NCI-H1048 (cell line): ENCODE data around the gene MACROD2.

ENCODE experiments used
- DNase-seq: peaks from one replicate; lab custom pipeline; 2025; lab: John Stamatoyannopoulos, UW

MACROD2 gene

DNA sequence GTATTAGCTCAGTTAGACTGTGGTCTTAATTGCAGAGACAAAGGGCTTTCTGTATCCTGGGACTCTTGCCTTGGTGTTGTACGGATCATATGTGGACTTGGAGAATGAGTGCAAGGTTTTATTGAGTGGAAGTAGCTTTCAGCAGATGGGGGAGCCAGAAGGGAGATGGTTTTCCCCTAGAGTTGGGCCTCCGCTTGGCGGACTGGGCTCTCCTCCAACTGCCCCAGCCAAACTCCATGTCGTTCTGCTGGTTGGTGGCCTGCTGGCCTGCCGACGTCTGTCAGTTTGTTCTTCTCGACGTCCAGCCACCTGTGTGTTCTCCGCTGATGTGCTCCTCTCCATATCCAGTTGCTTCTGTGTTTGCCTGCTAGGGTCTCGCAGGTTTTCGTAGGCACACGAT is 531.6 kb downstream of the MACROD2 start:
- no peak for DNase-seq

DNA sequence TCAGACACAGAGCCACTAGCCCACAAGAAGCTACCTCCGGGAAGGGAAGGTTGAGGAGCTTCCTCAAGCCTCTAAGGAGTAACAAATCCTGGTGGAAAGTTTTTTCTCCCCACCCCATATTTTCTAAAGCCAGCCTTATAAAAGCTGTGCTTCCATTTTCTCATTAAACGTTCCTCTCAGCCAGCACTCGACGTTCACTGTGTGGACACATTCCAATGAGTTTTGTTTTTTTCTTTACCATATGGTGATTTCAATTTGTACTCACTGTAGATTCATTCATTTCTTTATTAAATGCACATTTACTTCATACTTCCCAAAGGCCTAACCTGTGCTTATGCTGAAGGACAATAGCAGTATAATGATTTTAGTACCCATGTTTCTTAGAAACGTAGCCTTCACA is 536.5 kb downstream of the MACROD2 start:
- DNase-seq, result no peak

GRCh38 chr20:14536738-14537137 is 541.4 kb downstream of the MACROD2 start:
- DNase-seq, result no peak

DNA sequence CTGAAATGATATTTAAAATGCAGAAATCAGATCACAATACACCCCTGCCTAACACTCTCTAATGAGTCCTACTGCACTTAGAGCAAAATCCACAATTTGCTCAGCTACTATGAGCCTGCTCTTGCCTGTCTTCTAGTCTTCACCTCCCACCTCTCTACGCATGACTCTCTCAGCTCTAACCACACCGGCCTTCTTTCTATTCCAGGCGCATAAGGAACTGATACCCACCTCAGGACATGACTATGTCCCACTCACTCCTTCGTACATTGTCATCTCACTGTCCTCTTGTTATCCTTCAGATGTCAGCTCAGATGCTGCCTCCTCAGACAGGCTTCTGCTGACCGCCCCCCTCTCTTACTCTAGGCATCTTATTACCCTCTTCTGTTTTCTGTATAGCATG is 543.1 kb downstream of the MACROD2 start:
- no peak for DNase-seq

DNA sequence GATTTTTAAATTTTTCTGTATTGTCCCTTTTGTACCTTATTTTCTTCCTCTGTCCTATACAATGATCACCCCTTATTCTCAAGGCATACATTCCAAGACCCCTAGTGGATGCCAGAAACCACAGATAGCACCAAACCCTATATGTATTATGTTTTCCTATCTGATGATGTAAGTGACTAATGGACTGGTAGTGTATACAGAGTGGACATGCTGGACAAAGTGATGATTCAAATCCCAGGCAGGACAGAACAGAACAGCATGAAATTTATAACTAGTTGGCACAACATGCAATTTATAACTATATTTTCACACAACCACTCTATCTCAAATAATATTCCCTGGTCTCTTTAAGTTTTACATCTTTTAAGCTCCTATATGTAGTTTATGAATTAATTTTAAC is 547.7 kb downstream of the MACROD2 start:
- no peak for DNase-seq

DNA sequence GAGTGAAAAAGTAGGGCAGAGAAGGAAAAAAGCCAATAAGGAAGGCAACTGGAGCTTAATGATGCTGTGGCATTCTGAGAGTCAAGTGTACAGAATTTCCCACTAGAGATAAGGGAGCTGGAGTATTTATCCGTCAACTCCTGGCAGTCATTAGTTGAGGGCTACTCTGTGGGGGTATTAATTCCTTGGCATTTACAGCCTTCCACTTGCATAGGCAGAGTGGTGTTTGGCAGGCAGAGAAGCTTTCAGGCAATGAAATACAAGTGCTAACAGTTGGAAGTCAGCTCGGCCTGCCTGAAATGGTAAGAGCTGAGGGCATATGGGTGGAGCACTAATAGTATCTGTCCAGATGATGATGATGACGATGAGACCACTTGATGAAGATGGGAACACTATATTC is 549.4 kb downstream of the MACROD2 start:
- DNase-seq, result no peak

- DNase-seq, result no peak
Observed at GRCh38 chr20:14550655-14551054, 555.3 kb downstream of the MACROD2 start.

DNA sequence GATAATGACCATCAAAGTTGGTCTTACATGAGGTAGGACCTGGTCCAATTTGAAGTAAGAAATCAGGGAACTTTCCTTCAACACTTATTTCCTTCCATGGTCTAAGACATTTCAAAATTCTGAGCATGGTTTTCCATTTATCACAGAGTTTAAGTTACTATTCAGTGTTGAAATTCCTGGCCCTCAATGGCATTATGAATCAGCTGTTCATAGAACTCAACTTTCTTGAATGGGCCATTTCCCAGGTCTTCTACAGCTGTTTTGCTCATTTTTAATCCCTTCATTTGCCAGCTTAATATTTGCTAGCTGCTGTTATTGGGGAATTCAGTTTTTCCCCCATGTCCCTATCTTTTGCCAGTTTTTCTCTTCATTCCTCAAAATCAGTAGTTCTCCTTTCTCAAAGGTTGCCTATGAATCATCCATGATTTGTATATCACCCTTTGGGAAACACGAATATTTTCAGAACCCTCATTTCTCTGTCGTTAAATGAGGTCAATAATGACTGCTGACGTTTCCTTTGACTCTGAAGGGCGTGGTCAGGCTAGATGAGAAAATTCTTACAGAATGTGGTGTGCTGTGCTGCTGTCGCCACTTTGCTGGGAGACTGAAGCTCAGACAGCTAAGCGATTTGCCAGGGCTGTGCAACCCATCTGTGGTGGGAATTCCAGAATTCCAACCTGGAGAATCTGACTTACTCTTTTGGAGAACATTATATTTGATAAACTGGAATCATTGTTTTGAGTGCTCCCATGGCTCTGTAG is 558.6 kb downstream of the MACROD2 start:
- DNase-seq, result no peak

GRCh38 chr20:14555676-14556075 is 560.4 kb downstream of the MACROD2 start:
- no peak for DNase-seq

- no peak for DNase-seq
Observed at GRCh38 chr20:14556206-14556605, 560.9 kb downstream of the MACROD2 start.

- no peak for DNase-seq
Observed at GRCh38 chr20:14559612-14560011, 564.3 kb downstream of the MACROD2 start.

DNA sequence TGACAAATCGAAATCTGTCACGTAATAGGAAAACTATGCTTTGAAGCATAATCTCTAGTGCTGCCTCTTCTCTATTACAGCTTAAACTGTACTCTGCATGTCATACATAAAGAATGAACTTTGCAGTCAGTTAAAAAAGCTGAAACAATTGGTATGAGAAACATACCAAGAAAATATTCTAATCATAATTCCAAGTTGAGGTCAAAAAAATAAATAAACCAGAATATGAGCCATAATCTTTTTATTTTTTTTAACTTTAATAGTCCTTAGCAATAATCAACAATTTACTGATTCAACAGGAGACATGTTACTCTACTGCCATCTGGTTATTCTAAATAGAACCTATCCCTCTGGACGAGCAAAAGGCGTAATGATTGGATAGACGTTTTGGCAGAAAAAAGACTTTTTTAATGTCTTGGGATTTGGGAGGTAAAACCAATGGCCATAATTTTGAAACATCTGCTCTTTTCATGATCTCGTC is 566.5 kb downstream of the MACROD2 start:
- DNase-seq, result no peak

DNA sequence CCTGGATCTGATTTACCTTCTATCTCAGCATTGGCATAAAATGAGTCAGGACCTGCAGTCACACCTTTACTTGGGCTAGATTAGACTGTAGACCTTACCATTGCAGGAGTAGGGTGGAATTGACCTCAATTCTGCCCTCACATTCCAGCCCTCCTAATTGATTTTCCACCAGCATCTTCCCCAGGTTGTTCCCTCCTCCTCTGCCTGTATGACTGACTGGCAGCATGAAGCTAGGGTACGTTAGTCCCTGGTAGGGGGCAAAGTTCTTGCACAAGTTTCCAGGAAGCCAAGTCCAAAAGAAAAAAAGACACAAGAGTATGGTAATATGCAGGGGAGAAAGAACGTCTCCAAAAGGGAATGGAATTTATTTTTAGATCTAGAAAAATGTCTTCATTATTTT is 567.7 kb downstream of the MACROD2 start:
- no peak for DNase-seq

DNA sequence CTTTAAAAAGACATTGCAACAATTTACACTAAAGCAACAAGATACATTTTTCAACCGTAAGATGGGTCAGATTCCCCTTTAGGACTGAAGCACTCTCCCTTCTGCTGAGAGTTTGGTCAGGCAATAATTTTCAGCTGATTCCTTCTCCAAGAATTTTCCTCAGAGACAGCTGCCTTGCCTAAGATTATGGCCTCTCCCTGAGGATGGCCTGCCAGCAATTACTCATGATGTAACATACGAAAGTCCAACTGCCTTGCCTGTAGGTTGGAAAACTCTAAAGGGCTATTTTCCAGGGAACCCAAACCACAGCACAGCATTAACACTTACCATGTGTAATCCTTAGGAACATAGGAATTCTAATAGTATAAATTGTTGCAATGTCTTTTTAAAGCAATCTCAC is 571.2 kb downstream of the MACROD2 start:
- DNase-seq, result no peak

DNA sequence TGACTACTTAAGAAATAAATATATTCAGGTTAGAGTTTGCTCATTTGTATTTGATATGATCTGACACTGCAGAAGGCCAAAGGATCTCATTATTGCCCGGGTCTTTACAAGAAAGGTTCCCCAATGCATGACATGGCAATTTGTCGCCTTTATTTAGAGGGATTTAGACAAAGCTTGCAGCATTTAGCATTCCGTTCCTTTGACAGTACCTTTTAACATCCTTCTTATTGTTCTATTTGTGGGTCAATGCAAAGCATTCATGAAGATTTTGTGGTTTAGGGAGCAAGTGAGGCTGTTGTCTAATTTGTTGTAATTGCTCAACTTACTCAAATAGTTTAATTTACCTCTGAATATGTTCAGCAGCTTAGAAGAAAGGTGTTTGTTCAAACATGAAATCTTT is 572.9 kb downstream of the MACROD2 start:
- DNase-seq, result no peak

DNA sequence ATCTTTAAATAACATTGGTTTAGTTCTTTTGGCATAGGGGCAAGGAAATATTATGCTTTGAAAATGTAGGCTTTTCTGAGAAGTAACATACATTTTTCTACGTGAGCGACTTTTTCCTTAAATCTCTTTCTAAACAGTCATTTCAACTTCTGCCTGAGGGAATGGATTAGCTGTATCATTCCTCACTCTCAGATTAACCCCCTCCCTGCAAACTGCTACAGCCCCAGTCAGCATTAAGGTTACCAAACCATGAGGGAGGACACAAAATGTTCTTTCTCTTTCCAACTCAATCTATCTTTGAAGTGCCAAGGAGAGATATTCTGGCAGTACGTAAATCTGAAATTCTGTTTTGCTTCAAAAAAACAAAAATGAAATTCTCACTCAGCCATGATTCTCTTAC is 573.4 kb downstream of the MACROD2 start:
- no peak for DNase-seq

- no peak for DNase-seq
Observed at GRCh38 chr20:14569641-14570040, 574.3 kb downstream of the MACROD2 start.

- DNase-seq, result no peak
Observed at GRCh38 chr20:14570811-14571210, 575.5 kb downstream of the MACROD2 start.

DNA sequence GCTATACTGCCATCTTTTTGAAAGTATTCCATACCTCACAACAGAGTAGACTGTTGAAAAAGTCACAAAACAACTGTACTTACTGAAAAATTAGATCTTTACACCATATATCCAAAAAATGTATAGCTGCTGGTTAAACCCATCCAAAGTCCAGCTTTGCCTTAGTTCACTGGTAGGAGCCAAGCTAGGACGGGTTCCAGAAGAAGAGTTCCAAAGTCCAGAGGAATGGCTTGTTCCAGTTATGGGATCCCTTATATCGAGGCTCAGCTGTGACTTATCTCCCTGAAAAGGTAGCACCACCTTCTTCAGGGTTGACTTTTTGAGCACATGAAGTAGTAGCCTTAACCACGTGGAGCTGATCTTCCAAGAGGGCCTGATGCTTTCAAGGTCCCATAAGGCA is 578.4 kb downstream of the MACROD2 start:
- DNase-seq, result no peak

- DNase-seq, result no peak
Observed at GRCh38 chr20:14576196-14576877, 581.0 kb downstream of the MACROD2 start.

DNA sequence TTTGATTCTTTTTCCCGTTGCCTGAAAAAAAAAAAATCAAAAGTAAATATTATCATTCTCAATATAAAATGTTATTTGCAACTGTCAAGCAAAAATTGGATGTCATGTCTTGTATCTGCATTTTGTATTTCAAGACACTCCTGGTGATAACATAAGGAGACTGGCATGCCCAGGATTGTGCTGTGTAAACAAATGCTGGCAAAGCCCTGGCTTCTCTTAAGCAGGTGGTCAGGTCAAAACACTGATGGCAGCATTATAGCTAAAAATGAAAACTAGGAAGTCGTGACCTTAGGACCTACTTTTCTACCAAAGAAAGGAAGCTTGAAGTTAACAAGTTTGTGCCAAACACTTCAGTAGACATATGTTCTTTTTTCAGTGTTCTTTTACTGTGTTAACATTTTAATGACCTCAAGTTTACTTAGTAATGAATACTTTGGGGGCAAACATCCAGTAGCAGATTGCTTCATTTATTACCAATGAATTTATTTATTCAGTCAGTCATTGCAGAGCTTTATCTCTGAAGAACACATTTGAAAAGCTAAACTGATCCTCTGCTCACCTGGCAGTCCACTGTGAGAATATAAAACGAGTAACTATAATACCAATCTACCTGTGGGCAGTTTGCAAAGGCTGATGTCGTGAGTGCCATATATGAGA is 585.2 kb downstream of the MACROD2 start:
- DNase-seq, result no peak

DNA sequence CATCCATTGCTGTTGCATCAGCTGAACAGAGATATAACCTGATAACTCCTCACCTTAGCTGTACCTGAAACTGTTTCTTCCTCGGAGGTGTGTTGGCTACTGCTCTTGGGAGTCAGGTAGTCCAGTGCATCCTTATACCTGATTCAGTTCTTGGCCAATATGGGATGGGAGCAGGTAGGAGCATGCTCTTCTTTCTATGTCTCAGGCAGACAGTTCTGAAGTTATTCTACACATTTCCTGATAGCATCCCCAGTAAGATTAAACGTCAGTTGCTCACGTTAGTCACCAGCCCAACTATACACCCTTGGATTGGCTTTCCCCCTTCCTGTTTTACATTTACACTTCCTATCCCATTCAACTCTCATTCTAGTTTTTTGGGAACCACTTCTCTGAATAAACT is 586.4 kb downstream of the MACROD2 start:
- no peak for DNase-seq

DNA sequence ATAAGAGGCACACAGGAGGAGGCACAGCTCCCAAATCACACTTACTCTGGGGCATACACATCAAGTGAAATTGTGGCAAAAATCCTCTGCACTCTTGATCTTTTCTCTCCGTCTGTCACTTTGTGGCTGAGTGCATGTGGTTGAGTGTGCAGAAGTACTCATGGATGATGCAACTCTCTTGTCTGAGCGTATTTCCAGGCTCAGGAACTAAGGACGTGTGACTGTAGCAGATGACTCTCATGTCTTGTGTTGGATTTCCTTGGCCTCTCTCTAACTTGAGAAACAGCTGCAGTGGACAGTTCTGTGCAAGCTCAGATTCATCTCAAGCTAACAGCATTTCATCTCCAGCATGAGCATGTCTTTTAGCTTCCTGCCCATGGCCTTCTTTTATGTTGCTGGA is 587.5 kb downstream of the MACROD2 start:
- no peak for DNase-seq
